IgD-negative memory B cell (primary cell): ENCODE results near the gene ANKLE2. TPM values are rescaled to one million over a fixed set of nuclear protein-coding genes. Genes with fewer than 3 reads are reported as not detected.

Source experiments
- H3K27ac Mint-ChIP-seq, 3 donors: one replicate each; pipeline ENCODE4 v1.8.0; 2020 to 2022; ENCODE audit warnings: mild to moderate bottlenecking in 3 of 3, mixed read lengths in 3 of 3, moderate library complexity in 1 of 3
- H3K27me3 Mint-ChIP-seq: one replicate; pipeline ENCODE4 v1.8.0; 2021; ENCODE audit warnings: mixed read lengths
- H3K36me3 Mint-ChIP-seq: one replicate; pipeline ENCODE4 v1.8.0; 2020; ENCODE audit warnings: mild to moderate bottlenecking, mixed read lengths
- H3K4me1 Mint-ChIP-seq, 3 donors: one replicate each; pipeline ENCODE4 v1.8.0; 2020 to 2022; ENCODE audit warnings: mixed read lengths in 3 of 3, mild to moderate bottlenecking in 1 of 3
- H3K4me3 Mint-ChIP-seq, 4 donors: one replicate each; pipeline ENCODE4 v1.8.0; 2020 to 2022; ENCODE audit warnings: mild to moderate bottlenecking in 4 of 4, mixed read lengths in 4 of 4, moderate library complexity in 3 of 4
- H3K9me3 Mint-ChIP-seq, 3 donors: one replicate each; pipeline ENCODE4 v1.8.0; 2020 to 2021; ENCODE audit warnings: mixed read lengths in 3 of 3, mild to moderate bottlenecking in 1 of 3
- polyA plus RNA-seq: library from polyadenylated mRNA; unstranded; fragments of 300-500 nt; fragmentation: Illumina TruSeq; gene quantifications from one replicate; pipeline ENCODE4 v1.2.3, GENCODE V29; 2021

The ANKLE2 gene
- polyA plus RNA-seq, 1 donor from 2014 or later: 26.6 TPM

- Mint-ChIP-seq H3K36me3 (peaks cover 8% of the 10 kb centered on the region), H3K4me1 (peaks cover 0 to 1% (median 0%) of the 10 kb centered on the region in 3 donors), H3K4me3 (no peak overlapping the region), H3K9me3 (no peaks in the 10 kb centered on the region), H3K27ac (no peak overlapping the region), H3K27me3 (no peaks in the 10 kb centered on the region)
These were observed 35.2 kb downstream of the ANKLE2 start for GRCh38 chr12:132726386-132726785.

DNA sequence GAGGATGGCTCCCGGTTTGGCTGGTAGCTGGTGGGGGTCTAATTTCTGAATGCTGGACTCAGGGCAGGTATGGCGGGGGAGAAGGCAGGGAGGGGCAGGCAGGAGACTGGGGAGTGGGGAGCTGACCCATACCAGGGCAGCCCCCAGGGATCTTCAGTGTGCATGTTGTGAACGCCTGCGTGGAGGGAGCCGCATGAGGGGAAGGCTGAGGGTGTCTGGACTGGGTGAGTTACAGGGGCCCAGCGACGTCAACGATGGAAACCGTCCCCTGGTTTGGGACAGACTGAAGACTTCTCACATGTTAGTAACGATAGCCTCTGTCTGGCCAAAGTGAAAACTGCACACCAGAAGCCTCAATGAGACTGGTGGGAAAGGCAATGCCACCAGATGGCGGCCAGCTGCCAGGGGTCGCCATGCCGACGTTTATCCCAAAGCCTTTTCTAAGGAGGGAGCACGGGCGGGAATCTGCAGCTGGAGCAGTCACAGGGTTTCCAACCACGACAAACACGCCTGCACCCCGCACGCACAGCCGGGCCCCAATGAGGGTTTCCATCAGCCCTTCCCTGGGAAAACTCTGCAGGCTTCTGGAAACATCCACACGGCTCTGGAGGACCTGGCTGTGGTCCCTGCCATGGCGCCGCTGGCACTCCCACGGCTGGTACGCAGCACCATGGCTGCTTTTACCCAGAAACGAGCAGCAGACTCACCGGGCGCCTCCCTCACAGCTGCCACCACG lies 37.0 kb downstream of the ANKLE2 start:
- no peaks in the 10 kb centered on the region for H3K9me3 Mint-ChIP-seq
- H3K27me3 Mint-ChIP-seq: no peaks in the 10 kb centered on the region
- no peak overlapping the region for H3K4me3 Mint-ChIP-seq
- no peak overlapping the region for H3K27ac Mint-ChIP-seq
- peaks cover 8% of the 10 kb centered on the region for H3K36me3 Mint-ChIP-seq
- no peaks in the 10 kb centered on the region for H3K4me1 Mint-ChIP-seq

- Mint-ChIP-seq H3K4me1 (no peaks in the 10 kb centered on the region), H3K4me3 (no peak overlapping the region), H3K36me3 (peaks cover 8% of the 10 kb centered on the region), H3K27ac (peak overlapping the region in 2 of 3 donors; percentile 39 to 81), H3K9me3 (no peaks in the 10 kb centered on the region), H3K27me3 (no peaks in the 10 kb centered on the region)
These were observed 37.9 kb downstream of the ANKLE2 start for GRCh38 chr12:132723764-132724140.

GRCh38 chr12:132723015-132723763 lies 38.4 kb downstream of the ANKLE2 start:
- Mint-ChIP-seq H3K27me3 (no peaks in the 10 kb centered on the region), H3K4me1 (no peaks in the 10 kb centered on the region), H3K4me3 (no peak overlapping the region), H3K27ac (peak overlapping the region in 2 of 3 donors; percentile 39 to 81), H3K9me3 (no peaks in the 10 kb centered on the region), H3K36me3 (peaks cover 7% of the 10 kb centered on the region)

DNA sequence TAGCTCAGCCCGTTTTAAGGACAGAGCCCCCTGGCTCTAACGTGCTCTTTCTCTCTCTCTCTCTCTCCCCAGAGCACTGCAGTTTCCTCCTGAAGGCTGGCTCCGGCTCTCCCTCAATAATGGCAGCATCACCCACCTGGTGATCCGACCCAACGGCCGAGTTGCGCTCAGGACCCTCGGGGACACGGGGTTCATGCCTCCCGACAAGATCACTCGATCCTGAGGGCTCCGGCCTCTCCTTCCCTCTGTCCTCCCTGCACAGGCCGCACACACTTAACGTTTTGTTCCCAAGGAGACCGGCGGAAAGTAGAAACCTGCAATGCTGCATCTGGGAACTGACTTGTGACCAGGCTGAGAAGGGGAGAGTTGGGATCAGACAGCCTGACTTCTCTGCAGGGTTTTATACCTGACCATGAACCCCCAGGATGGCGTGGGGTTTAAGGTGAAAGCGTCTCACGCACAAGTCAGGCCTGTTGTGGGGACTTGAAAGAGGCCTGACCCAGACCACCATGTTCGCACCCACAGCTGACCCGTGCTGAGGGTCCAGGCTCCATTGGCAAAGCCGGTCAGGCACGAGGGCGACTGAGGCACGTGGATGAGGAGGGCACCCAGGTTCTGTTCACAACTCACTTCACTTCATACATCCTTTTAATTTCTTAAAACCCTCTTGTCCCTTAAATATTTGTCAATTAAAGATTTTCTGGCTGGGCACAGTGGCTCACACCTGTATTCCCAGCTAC lies 40.9 kb downstream of the ANKLE2 start:
- Mint-ChIP-seq H3K27me3 (no peaks in the 10 kb centered on the region), H3K4me3 (no peak overlapping the region), H3K4me1 (peaks cover 0 to 1% (median 0%) of the 10 kb centered on the region in 3 donors), H3K9me3 (no peaks in the 10 kb centered on the region), H3K27ac (peak overlapping the region in 2 of 3 donors; percentile 18 to 87), H3K36me3 (peaks cover 5% of the 10 kb centered on the region)

GRCh38 chr12:132719954-132720324 lies 41.7 kb downstream of the ANKLE2 start:
- Mint-ChIP-seq H3K36me3 (peaks cover 5% of the 10 kb centered on the region), H3K27me3 (no peaks in the 10 kb centered on the region), H3K27ac (no peak overlapping the region), H3K4me1 (peaks cover 0 to 1% (median 0%) of the 10 kb centered on the region in 3 donors), H3K9me3 (no peaks in the 10 kb centered on the region), H3K4me3 (no peak overlapping the region)

GRCh38 chr12:132719141-132719953 lies 42.3 kb downstream of the ANKLE2 start:
- Mint-ChIP-seq H3K36me3 (peaks cover 3% of the 10 kb centered on the region), H3K9me3 (no peaks in the 10 kb centered on the region), H3K4me3 (peak overlapping the region in 2 of 4 donors; percentile 5 to 23), H3K27ac (peak overlapping the region in 1 of 3 donors; percentile 53), H3K27me3 (no peaks in the 10 kb centered on the region), H3K4me1 (peaks cover 0 to 4% (median 0%) of the 10 kb centered on the region in 3 donors)

GRCh38 chr12:132718644-132719043 lies 43.0 kb downstream of the ANKLE2 start:
- Mint-ChIP-seq H3K4me3 (no peak overlapping the region), H3K9me3 (no peaks in the 10 kb centered on the region), H3K27ac (peak overlapping the region in 2 of 3 donors; percentile 39 to 53), H3K36me3 (peaks cover 2% of the 10 kb centered on the region), H3K4me1 (peaks cover 0 to 4% (median 0%) of the 10 kb centered on the region in 3 donors), H3K27me3 (no peaks in the 10 kb centered on the region)

DNA sequence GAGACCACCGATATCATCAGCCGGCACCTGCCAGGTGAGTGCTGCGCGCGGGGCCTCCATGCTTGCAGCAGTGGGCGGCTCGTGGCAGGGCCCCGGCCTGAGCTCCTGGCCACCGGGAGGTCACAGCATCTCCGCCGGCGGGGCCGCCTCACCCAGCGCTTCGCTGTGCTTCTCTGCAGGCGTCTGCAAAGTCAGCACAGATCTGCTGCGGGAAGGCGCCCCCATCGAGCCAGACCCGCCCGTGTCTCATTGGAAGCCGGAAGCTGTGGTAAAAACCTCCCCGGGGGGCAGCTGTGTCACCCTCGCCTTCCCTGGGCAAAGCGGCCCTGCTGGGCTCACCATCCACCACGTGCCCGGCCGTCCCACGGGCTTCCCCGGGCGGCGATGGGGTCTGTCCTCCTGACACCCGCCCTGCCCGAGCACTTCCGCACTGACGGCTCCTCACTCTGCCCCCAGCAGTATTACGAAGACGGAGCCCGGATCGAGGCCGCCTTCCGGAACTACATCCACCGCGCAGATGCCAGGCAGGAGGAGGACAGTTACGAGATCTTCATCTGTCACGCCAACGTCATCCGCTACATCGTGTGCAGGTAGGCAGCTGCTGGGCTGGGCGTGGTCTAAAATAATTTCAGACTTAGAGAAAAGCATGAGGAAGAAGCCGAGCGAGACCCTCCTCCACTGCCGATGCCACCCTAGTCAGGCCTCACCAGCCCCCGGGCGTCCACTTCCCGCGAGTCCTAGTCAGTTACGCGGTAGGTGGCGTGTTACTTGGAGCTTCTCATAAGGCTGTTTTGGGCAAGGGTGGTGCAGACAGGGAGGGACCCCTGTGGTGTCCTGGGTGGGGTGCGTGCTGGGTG lies 43.9 kb downstream of the ANKLE2 start:
- H3K4me1 Mint-ChIP-seq: peaks cover 0 to 7% (median 4%) of the 10 kb centered on the region in 3 donors
- H3K27me3 Mint-ChIP-seq: no peaks in the 10 kb centered on the region
- no peak overlapping the region for H3K27ac Mint-ChIP-seq
- H3K4me3 Mint-ChIP-seq: no peak overlapping the region
- H3K9me3 Mint-ChIP-seq: no peaks in the 10 kb centered on the region
- peaks cover 2% of the 10 kb centered on the region for H3K36me3 Mint-ChIP-seq

DNA sequence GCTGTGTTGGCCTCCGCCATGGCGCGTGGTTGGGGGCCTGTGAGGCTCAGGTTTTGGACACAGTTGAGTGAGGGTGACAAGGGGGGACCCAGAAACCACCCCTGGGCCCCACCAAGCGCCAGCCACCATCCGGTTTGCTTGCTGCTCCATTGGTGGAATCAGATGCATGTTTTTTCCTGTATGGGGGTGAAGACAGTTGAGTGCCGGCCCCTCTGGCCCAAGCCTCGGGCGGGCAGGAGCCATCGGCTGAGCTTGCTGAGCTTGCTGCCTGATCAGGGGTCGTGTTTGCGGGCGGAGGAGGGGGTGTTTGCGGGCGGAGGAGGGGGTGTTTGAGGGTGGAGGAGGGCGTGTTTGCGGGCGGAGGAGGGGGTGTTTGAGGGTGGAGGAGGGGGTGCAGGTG lies 44.6 kb downstream of the ANKLE2 start:
- Mint-ChIP-seq H3K27ac (no peak overlapping the region), H3K4me1 (peaks cover 0 to 10% (median 7%) of the 10 kb centered on the region in 3 donors), H3K36me3 (peaks cover 2% of the 10 kb centered on the region)

DNA sequence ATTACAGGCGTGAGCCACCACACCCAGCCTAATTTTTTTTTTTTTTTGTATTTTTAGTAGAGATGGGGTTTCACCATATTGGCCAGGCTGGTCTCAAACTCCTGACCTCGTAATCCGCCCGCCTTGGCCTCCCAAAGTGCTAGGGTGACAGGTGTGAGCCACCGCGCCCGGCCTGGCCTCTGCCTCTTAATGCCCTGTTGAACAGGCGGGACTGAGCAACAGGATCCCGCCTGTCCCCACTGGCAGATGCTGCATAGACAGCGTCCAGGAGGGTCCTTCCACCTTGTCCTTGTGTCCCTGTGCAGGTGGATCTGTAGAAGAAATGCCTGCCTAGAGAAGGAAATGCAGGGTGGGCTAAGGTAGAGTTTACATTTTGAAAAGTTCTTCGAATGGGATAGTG lies 45.3 kb downstream of the ANKLE2 start:
- H3K9me3 Mint-ChIP-seq: no peaks in the 10 kb centered on the region
- H3K36me3 Mint-ChIP-seq: no peaks in the 10 kb centered on the region
- H3K27ac Mint-ChIP-seq: no peak overlapping the region

More for the DNA sequence above, 44.6 kb downstream of the ANKLE2 start:
- Mint-ChIP-seq H3K4me3 (no peak overlapping the region), H3K27me3 (no peaks in the 10 kb centered on the region), H3K9me3 (no peaks in the 10 kb centered on the region)

DNA sequence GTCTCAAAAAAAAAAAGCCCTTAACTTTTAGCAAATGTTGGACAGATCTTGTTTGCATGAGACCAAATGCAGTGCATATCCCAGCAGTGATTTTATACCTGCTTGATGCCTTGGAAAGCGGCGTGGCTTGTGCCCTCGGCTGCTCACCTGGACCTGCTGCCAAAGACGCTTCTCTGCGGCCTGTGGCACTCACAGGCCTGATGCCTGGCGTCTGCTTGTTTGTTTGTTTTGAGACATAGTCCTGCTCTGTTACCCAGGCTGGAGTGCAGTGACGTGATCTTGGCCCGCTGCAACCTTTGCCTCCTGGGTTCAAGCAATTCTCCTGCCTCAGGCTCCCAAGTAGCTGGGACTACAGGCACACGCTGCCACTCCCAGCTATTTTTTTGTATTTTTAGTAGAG lies 45.8 kb downstream of the ANKLE2 start:
- H3K9me3 Mint-ChIP-seq: no peaks in the 10 kb centered on the region
- H3K4me1 Mint-ChIP-seq: peaks cover 0 to 10% (median 8%) of the 10 kb centered on the region in 3 donors
- H3K27me3 Mint-ChIP-seq: no peaks in the 10 kb centered on the region
- H3K4me3 Mint-ChIP-seq: no peak overlapping the region
- H3K27ac Mint-ChIP-seq: no peak overlapping the region
- no peaks in the 10 kb centered on the region for H3K36me3 Mint-ChIP-seq

More for the DNA sequence above, 45.3 kb downstream of the ANKLE2 start:
- Mint-ChIP-seq H3K27me3 (no peaks in the 10 kb centered on the region), H3K4me1 (peaks cover 0 to 10% (median 8%) of the 10 kb centered on the region in 3 donors), H3K4me3 (peak overlapping the region in 1 of 4 donors; percentile 35)

GRCh38 chr12:132713123-132713522 lies 48.5 kb downstream of the ANKLE2 start:
- Mint-ChIP-seq H3K4me3 (peak overlapping the region in 2 of 4 donors; percentile 49 to 80), H3K4me1 (peaks cover 0 to 12% (median 10%) of the 10 kb centered on the region in 3 donors), H3K36me3 (no peaks in the 10 kb centered on the region), H3K9me3 (peaks cover 0 to 4% (median 4%) of the 10 kb centered on the region in 3 donors), H3K27me3 (no peaks in the 10 kb centered on the region), H3K27ac (peak overlapping the region in 1 of 3 donors; percentile 92)
